ENCODE results near the gene MN1. TPM values are rescaled to one million over a fixed set of nuclear protein-coding genes. Genes with fewer than 3 reads are reported as not detected.

The MN1 gene
- polyA plus RNA-seq, 2 of the 4 experiments (the other 2 are of a cell fraction) = 0.59 to 2.4 TPM

DNA sequence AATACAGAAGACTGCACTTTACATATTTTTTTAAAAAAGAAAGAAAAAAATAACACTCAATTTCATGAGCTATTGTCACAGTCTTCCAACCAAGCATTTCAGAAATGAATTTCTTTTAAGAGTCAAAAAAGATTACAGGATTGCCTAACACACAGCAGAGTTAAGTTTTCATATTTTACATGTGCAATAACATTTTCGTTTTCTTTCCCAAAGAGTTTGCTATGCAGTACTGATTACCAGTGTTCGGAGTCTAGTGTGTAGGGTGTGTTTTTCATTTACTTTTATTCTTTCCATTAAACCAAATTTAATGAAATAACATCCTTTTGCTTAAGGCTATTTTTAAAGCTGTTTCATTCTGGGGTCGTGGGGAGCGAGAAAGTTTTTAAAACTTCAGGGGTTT lies 53.2 kb downstream of the MN1 start (continued):
- no peak for TF ChIP-seq TFCP2L1 (CRISPR knock-in tag; IDR thresholded peaks at IDR 0.05)
- TF ChIP-seq, protein P1, sequence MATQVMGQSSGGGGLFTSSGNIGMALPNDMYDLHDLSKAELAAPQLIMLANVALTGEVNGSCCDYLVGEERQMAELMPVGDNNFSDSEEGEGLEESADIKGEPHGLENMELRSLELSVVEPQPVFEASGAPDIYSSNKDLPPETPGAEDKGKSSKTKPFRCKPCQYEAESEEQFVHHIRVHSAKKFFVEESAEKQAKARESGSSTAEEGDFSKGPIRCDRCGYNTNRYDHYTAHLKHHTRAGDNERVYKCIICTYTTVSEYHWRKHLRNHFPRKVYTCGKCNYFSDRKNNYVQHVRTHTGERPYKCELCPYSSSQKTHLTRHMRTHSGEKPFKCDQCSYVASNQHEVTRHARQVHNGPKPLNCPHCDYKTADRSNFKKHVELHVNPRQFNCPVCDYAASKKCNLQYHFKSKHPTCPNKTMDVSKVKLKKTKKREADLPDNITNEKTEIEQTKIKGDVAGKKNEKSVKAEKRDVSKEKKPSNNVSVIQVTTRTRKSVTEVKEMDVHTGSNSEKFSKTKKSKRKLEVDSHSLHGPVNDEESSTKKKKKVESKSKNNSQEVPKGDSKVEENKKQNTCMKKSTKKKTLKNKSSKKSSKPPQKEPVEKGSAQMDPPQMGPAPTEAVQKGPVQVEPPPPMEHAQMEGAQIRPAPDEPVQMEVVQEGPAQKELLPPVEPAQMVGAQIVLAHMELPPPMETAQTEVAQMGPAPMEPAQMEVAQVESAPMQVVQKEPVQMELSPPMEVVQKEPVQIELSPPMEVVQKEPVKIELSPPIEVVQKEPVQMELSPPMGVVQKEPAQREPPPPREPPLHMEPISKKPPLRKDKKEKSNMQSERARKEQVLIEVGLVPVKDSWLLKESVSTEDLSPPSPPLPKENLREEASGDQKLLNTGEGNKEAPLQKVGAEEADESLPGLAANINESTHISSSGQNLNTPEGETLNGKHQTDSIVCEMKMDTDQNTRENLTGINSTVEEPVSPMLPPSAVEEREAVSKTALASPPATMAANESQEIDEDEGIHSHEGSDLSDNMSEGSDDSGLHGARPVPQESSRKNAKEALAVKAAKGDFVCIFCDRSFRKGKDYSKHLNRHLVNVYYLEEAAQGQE (IDR thresholded peaks at IDR 0.05) = no peak
- TF ChIP-seq CBX2 (IDR thresholded peaks at IDR 0.05; ENCODE audit: borderline replicate concordance, low read depth) = no peak
- TF ChIP-seq CHD2 (IDR thresholded peaks at IDR 0.05; ENCODE audit: low read length, partially characterized antibody) = no peak
- TF ChIP-seq KDM5A (IDR thresholded peaks at IDR 0.05) = no peak
- TF ChIP-seq GATA3 (IDR thresholded peaks at IDR 0.05; ENCODE audit: borderline replicate concordance) = no peak

DNA sequence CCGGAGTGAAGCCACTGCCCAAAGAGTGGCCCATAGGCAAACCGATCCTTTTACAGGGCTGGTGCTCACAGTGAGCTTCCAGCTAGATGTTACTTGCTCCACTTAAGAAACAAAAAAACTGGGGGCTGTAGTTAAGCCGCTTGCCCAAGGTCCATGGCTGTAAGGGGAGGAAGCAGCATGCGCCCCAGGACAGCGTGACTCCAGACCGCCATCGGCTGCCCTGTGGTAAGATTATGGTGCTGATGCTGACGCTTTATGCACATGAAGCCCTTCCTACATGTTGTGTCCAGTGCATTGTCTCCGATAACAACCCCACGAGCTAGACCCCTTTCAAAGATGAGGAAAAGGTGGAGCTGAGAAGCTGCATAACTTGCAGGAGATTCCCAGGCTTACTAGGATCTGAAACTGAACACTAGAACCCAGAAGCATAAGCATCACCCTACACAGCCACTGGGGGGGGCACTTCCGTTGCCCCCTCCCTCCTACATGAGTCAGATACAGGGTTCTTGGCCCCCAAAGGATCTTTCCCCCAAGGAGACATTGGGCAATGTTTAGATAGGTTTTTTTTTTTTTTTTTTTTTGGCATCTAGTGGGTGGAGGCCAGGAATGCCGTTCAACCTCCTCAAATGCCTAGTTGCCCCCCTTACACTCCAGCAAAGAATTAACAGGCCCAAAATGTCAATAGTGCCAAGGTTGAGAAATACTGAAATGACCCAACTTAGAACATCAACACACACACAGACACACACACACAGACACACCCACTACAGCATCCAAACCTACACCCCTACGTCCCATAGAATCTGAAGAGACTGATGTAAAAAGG lies 53.9 kb downstream of the MN1 start:
- Histone ChIP-seq H3K4me1 (0 out of 3 replicates have a peak, but pooled peaks cover 11% of the 10 kb centered on the region), H3K4me2 (no peak overlapping the region), H3K9me3 (no peaks in the 10 kb centered on the region), H3K27ac (no peak overlapping the region), H3K4me3 (no peak overlapping the region)
- WGBS (ENCODE audit: missing lambda C conversion rate) = 85% methylated on average over 12 of the region's 13 CpGs
- TF ChIP-seq, protein P2, sequence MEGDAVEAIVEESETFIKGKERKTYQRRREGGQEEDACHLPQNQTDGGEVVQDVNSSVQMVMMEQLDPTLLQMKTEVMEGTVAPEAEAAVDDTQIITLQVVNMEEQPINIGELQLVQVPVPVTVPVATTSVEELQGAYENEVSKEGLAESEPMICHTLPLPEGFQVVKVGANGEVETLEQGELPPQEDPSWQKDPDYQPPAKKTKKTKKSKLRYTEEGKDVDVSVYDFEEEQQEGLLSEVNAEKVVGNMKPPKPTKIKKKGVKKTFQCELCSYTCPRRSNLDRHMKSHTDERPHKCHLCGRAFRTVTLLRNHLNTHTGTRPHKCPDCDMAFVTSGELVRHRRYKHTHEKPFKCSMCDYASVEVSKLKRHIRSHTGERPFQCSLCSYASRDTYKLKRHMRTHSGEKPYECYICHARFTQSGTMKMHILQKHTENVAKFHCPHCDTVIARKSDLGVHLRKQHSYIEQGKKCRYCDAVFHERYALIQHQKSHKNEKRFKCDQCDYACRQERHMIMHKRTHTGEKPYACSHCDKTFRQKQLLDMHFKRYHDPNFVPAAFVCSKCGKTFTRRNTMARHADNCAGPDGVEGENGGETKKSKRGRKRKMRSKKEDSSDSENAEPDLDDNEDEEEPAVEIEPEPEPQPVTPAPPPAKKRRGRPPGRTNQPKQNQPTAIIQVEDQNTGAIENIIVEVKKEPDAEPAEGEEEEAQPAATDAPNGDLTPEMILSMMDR (IDR thresholded peaks at IDR 0.05) = peak; percentile 10; the same call in 1 of the 3 replicates
- TF ChIP-seq TP53 (CRISPR knock-in tag; IDR thresholded peaks at IDR 0.05) = no peak
- no peak for FAIRE-seq
- ChIA-PET POLR2A (no interaction called here), CTCF (no interaction called here)
- ATAC-seq = no peak
- DNase-seq (ENCODE audit: low read depth in 1 of 2, low spot score in 1 of 2) = no peak

DNA sequence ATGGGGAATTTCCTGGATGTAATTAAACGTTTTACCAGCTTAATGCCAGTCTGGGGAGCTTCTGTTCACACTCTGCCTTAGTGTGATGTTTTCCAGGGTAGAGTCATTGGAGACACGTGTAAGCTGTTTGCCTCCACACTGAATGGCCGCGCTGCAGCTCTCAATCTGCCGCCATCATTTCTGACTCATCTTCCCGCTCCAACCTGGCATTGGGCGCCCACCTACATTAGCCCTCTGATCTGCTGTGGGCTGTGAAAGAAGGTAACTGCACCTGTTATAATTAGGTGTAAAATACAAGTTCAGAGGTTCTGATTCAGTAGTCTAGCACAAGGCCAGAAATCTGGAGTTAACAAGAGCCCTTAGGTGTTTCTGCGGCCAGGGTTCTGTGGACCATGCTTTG lies 54.6 kb downstream of the MN1 start:
- no peak for ATAC-seq
- no peak for DNase-seq (ENCODE audit: low read depth in 1 of 2, low spot score in 1 of 2)
- H3K4me1 ChIP-seq = 0 out of 3 replicates have a peak, but pooled peaks cover 11% of the 10 kb centered on the region
- ChIA-PET POLR2A (no interaction called here), CTCF (no interaction called here)
- no peaks in the 10 kb centered on the region for H3K9me3 ChIP-seq
- WGBS (ENCODE audit: missing lambda C conversion rate) = 90% methylated on average over 8 of the region's 8 CpGs
- H3K27ac ChIP-seq = no peak overlapping the region
- FAIRE-seq = no peak
- no peak overlapping the region for H3K4me2 ChIP-seq
- no peak overlapping the region for H3K4me3 ChIP-seq
- TF ChIP-seq MYC (IDR thresholded peaks at IDR 0.05; ENCODE audit: borderline replicate concordance, low read length) (no peak), ZC3H11A (IDR thresholded peaks at IDR 0.05) (no peak), RNF2 (IDR thresholded peaks at IDR 0.05; ENCODE audit: borderline replicate concordance, low read depth) (no peak), CBX2 (IDR thresholded peaks at IDR 0.05; ENCODE audit: borderline replicate concordance, low read depth) (no peak), CHD4 (IDR thresholded peaks at IDR 0.05; ENCODE audit: borderline replicate concordance) (no peak)
- TF ChIP-seq, protein P3, sequence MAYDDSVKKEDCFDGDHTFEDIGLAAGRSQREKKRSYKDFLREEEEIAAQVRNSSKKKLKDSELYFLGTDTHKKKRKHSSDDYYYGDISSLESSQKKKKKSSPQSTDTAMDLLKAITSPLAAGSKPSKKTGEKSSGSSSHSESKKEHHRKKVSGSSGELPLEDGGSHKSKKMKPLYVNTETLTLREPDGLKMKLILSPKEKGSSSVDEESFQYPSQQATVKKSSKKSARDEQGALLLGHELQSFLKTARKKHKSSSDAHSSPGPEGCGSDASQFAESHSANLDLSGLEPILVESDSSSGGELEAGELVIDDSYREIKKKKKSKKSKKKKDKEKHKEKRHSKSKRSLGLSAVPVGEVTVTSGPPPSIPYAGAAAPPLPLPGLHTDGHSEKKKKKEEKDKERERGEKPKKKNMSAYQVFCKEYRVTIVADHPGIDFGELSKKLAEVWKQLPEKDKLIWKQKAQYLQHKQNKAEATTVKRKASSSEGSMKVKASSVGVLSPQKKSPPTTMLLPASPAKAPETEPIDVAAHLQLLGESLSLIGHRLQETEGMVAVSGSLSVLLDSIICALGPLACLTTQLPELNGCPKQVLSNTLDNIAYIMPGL (CRISPR knock-in tag; IDR thresholded peaks at IDR 0.05; ENCODE audit: borderline replicate concordance) = no peak
- TF ChIP-seq, protein P1 (IDR thresholded peaks at IDR 0.05) = no peak
- TF ChIP-seq, protein P4, sequence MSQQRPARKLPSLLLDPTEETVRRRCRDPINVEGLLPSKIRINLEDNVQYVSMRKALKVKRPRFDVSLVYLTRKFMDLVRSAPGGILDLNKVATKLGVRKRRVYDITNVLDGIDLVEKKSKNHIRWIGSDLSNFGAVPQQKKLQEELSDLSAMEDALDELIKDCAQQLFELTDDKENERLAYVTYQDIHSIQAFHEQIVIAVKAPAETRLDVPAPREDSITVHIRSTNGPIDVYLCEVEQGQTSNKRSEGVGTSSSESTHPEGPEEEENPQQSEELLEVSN (IDR thresholded peaks at IDR 0.05; ENCODE audit: borderline replicate concordance, low read depth) = no peak
- TF ChIP-seq, protein P2 (IDR thresholded peaks at IDR 0.05) = no peak
- TF ChIP-seq, protein P5, sequence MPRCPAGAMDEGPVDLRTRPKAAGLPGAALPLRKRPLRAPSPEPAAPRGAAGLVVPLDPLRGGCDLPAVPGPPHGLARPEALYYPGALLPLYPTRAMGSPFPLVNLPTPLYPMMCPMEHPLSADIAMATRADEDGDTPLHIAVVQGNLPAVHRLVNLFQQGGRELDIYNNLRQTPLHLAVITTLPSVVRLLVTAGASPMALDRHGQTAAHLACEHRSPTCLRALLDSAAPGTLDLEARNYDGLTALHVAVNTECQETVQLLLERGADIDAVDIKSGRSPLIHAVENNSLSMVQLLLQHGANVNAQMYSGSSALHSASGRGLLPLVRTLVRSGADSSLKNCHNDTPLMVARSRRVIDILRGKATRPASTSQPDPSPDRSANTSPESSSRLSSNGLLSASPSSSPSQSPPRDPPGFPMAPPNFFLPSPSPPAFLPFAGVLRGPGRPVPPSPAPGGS (IDR thresholded peaks at IDR 0.05) = no peak

Data from A549 (cell line).